Astrocyte of the spinal cord (primary cell): Measurements from ENCODE around the gene ZNF423.

Experiments
- DNase-seq: peaks from one replicate; pipeline ENCODE4 v3.0.0; 2011; ENCODE audit warnings: low read depth, low spot score
- H3K4me3 ChIP-seq: 2 replicates; pipeline ENCODE4 v1.5.1; 2011; ENCODE audit warnings: low read depth, mild to moderate bottlenecking, low read length, moderate library complexity
- in situ Hi-C: cut with HindIII; loops from 2 replicates; pipeline ENCODE4 v1.10.0; 2017; ENCODE audit warnings: low sequenced_read_pairs
- TF ChIP-seq, protein P1 (sequence below): IDR thresholded peaks from 2 replicates; pipeline ENCODE4 v1.5.1; 2012; ENCODE audit warnings: low read depth, mild to moderate bottlenecking, low read length, inconsistent platforms

The ZNF423 gene

DNA sequence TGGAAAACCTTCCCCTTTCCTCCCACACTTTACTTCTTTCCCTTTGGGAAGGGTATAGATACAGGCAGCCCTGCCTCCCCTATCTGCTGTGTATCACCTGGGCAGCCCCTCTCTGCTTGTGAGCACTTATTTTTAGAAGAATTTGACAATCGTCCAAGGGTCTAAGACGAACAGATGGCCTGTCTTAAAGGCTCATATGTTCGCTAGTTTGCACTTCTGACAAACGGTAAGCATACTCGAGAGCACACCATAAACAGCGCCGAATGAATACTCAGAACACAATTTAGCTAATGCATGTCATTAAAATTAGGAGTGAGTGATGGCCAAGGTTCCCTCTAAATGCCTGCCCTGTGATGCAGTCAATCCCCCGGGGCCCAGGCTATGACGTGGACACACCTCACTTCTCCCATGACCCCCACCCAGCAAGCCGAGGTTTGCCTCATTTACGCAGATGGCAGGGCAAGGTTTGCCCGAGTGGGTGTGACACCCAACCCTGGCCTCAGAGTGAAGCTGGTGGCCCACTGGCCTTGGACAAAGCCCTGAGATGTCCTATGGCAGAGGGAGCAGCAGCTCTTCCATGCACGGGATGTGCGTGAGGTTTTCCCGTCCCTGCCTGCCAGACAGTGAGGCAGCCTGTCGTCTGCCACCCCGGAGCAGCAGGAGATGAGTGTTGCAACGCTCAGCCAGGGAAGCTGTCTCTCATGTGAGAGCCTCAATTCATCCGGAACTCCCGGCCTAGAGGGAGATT, 357.1 kb downstream of the ZNF423 start:
- in situ Hi-C loops = no loop called here
- TF ChIP-seq, protein P1, sequence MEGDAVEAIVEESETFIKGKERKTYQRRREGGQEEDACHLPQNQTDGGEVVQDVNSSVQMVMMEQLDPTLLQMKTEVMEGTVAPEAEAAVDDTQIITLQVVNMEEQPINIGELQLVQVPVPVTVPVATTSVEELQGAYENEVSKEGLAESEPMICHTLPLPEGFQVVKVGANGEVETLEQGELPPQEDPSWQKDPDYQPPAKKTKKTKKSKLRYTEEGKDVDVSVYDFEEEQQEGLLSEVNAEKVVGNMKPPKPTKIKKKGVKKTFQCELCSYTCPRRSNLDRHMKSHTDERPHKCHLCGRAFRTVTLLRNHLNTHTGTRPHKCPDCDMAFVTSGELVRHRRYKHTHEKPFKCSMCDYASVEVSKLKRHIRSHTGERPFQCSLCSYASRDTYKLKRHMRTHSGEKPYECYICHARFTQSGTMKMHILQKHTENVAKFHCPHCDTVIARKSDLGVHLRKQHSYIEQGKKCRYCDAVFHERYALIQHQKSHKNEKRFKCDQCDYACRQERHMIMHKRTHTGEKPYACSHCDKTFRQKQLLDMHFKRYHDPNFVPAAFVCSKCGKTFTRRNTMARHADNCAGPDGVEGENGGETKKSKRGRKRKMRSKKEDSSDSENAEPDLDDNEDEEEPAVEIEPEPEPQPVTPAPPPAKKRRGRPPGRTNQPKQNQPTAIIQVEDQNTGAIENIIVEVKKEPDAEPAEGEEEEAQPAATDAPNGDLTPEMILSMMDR = no peak
- H3K4me3 ChIP-seq = no peak overlapping the region
- DNase-seq = no peak

GRCh38 chr16:49498264-49498663, 357.6 kb downstream of the ZNF423 start:
- in situ Hi-C loops = no loop called here
- TF ChIP-seq, protein P1 = no peak
- no peak overlapping the region for H3K4me3 ChIP-seq
- DNase-seq = no peak

DNA sequence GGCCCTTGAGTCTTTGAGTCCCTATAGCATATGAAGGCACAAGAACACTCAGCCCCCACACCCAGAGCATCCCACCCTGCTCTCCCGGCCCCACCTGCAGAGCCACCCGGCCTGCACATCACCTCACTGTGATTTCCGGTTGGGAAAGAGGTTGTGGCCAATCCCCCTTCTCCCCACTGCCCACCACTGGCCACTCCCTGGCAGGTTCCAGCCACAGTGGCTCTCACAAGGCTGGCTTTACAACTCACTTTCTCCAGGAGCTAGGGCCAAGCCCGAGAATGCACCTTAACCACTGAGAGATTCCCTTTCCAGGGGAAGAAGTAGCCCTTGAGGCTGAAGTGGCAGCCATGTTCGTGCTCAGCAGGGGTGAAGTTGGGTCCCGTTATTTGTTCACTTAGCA, 358.4 kb downstream of the ZNF423 start:
- H3K4me3 ChIP-seq = no peak overlapping the region
- DNase-seq = no peak
- TF ChIP-seq, protein P1 = no peak
- in situ Hi-C loops = no loop called here

GRCh38 chr16:49496656-49497055, 359.3 kb downstream of the ZNF423 start:
- no peak overlapping the region for H3K4me3 ChIP-seq
- TF ChIP-seq, protein P1 = no peak
- in situ Hi-C loops = no loop called here
- no peak for DNase-seq

GRCh38 chr16:49495596-49496355, 360.1 kb downstream of the ZNF423 start:
- in situ Hi-C loops = no loop called here
- no peak for DNase-seq
- no peak overlapping the region for H3K4me3 ChIP-seq
- TF ChIP-seq, protein P1 = no peak

GRCh38 chr16:49494891-49495566, 360.9 kb downstream of the ZNF423 start:
- in situ Hi-C loops = no loop called here
- TF ChIP-seq, protein P1 = no peak
- no peak overlapping the region for H3K4me3 ChIP-seq
- no peak for DNase-seq
